ENCODE data around the gene PPA1.
"Not testable (repeated sequence)": the region's sequence is repeated elsewhere in the genome, so short reads cannot be mapped to it uniquely, and the experiment has no call there.

PPA1 gene

DNA sequence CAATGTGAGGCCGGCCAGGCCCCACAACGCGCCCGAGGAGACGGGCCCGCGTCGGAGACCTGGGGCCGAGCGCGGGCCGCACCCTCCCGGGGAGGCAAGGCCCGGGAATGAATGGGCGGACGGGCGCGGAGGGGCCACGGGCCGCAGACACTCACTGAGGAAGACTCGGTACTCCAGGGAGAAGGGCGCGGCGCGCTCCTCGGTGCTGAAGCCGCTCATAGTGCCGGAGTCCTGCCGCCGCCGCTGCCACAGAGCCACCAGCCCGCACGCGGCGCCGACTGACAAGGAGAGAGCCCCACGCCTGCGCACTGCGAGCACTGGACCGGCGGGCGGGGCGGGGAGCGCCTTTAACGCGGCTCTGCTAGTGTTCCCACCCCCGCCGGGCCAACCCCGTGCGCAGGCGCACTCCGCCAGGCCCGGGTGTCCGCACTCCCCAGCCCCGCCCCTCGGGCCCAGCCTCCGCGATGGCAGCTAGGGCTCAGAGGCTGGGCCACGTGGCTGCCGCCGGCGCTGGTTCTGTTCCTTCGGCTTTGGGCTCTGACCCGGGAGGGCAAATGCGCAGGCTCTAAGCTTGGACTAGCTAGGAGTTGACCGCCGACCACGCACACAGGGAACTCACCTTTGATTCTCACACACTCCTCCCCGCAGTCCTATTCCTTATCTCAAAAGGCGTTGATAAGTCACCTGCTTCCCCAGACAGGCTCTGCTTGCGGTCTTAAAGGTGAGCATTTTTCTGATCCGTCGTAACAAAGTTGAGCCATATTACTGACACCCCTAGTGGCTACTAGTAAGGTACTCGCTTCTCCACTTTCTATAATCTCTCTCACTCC is at the start of gene PPA1:
Gene PPA1 (minus strand): TSS at position 321 of the 830 bp plus-strand sequence. CDS start 102 bp downstream, at position 219.
- DNase-seq (ENCODE audit: low spot score): peak; percentile 99

DNA sequence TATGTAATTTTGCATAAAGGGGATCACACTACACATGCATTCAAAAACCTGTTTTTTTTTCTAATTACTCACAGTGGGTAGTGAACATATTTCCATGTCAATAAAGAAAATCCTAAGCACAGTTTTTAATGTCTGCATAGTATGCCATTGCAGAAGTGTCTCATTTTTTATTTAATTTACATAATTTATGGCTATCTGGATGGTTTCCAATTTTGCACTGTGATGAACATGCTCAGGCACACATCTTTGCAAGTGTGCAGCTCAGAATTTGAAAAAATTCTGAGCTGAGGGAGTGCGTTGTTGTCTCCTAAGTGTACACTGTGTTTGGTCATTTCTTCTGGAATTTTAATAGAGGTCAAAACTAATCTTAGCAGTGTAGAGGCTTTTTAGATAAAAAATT is 48.4 kb upstream of the PPA1 start:
- no peak for DNase-seq (ENCODE audit: low spot score)

DNA sequence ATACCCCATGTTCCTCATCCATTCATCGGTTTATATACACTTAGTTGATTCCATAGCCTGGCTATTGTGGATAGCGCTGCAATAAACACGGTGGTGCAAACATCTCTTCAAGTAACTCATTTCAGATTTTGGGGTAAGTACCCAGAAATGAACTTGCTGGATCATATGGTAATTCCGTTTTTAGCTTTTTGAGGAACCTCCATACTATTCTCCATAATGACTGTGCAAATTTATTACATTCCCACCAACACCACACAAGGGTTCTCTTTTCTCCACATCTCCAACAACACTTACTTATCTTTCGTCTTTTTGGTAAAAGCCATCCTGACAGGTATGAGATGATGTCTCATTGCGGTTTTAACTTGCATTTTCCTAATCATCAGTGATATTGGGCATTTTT is 46.9 kb upstream of the PPA1 start:
- DNase-seq (ENCODE audit: low spot score): no peak

DNA sequence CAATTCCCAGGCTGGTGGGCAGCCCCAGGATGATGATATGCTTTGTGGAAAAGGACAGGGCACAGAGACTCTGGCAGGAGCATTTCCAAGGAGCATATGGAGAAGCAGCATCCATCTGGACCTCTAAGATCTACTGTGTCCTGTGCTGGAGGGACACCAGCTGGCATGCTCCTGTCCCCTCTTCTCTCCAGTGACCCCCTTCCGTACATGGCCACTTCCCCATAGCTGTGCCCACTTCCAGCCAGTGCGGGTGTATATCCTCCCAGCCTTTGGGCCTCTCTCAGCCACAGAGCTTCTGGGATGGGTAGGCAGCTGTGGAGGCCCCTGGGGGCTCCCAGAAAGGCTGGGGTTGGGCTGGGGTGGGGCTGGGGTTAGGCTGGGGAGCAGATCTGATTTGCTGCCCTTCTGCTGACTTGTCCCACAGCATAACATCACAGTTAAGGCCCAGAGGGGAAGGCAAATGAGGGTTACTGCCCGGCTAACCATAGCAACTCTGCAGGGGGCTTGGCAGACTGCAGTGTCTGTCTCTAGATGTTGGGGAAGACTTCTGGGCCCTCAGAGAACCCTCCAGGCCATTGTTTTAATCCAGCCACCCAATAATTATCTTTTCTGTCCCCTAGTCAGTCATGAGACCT is 44.3 kb upstream of the PPA1 start:
- DNase-seq (ENCODE audit: low spot score): no peak

DNA sequence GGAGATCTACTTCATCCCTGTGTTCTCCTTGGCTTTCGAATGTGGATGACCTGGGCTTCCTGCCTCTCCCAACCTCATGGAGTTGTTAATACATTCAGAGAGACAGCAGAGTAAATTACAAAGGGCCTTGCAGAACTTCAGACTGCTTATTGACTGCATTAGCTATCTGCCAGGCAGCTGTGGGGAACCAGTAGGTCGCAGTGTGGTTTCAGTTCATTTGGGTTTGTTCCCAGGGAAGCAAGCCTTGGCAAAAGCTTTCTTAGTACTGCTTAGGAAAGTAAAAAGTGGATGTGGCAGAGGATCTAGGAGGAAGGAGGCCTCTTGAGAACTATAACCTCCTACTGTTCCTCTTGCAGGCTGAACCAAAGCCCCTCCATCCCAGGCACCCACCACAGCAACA is 41.4 kb upstream of the PPA1 start:
- DNase-seq (ENCODE audit: low spot score): no peak

DNA sequence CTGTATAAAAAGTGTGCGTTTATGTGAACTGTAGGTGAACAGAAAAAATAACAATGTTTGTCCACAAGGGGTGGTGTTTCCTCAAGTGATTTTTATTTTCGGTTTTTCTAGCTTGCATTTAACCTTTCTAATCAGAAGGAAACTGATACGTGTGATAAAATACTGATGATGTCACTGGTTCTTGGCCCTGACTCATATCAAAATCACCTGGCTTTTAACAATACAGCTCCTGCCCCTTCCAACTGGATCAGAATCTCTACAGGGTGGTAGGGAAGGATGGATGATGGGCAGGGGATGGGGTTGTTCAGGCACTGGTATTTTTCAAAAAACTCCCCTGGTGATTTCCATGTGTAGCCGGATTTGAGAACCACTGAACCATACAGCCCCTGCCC is 39.7 kb upstream of the PPA1 start:
- DNase-seq (ENCODE audit: low spot score): peak; percentile 33

DNA sequence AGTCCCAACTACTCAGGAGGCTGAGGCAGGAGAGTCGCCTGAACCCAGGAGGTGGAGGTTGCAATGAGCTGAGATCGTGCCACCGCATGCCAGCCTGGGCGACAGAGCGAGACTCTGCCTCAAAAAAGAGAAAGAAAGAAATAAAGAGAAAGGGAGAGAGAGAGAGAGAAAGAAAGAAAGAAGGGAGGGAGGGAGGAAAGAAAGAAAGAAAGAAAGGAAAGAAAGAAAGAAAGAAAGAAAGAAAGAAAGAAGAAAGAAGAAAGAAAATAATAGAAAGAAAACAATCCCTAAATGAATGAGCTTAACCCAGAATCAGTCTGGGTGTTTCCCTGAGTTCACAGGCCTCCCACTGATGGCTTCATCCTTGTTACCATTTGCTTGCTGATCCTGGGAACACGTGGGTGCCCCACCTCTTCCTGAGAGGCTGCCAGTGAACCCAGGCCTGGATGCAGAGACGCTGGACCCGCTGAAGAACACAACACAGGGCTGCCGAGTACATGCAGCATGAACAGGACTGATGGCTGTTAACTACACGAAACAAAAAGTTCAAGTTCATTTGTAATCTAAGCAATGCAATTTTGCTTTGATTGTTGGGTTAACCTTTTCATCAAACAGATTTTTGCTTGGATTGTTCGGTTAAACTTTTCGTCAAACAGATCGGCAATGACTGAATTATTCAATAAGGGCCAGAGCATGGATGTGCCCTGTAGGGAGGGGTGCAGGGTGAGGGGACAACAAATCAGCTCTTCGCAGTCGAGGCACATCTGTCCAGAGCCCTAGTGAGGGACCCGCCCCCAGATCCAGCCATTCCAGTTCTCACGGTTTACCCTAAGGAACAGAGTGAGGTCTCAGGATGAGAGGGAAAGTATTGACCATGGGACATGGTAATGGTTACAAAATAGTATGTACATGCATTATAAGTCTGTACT is 39.0 kb upstream of the PPA1 start:
- DNase-seq (ENCODE audit: low spot score): no peak

DNA sequence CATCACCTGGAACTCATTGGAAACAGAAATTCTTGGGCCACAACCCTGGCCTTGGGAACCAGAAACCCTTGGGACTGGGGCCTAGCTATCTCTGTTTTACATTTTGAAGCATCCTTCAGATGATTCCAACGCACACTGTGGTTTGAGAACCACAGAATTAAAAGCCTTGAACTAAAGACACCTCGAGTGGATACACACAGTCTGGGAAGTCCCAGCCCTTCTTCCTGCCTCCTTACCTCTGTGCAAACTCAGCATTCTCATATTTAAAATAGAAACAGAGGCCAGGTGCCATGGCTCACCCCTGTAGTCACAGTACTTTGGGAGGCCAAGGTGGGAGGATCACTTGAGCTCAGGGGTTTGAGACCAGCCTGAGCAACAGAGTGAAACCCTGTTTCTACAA is 37.7 kb upstream of the PPA1 start:
- DNase-seq (ENCODE audit: low spot score): no peak

DNA sequence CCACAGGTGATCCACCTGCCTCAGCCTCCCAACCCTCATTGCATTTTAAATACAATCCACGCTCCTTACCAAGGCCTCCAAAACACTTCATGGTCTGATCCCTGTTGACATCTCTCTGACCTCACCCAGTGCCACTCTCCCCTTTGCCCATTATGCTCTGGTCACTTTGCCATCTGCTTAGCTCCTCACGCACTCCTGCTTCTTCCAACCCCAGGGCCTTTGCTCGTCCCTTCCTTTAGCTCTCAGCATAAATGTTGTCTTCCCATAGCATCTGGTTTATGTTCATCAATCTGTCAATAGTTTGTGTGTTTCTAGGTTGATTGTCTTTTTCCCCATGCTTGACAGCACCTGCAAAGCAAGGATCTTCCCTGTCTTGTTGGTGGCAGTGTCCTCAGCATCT is 36.5 kb upstream of the PPA1 start:
- DNase-seq (ENCODE audit: low spot score): no peak

DNA sequence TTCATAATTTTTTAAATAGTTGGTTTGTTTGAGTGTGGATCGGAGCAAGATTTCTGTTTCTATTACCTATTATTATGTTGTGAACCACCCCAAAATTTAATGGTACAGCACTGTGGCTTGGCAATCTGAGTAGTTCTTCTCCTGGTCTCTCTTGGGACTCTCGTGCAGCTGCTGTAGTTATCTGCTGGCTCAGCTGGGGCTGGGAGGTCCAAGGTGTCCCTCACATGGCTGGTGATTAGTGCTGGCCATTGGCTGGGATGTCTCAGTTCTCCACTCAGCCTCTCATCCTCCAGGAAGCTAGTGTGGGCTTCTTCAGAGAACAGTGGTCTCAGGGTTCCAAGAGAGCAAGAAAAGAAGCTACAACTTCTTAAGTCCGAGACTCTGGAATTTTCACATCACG is 35.1 kb upstream of the PPA1 start:
- DNase-seq (ENCODE audit: low spot score): no peak

DNA sequence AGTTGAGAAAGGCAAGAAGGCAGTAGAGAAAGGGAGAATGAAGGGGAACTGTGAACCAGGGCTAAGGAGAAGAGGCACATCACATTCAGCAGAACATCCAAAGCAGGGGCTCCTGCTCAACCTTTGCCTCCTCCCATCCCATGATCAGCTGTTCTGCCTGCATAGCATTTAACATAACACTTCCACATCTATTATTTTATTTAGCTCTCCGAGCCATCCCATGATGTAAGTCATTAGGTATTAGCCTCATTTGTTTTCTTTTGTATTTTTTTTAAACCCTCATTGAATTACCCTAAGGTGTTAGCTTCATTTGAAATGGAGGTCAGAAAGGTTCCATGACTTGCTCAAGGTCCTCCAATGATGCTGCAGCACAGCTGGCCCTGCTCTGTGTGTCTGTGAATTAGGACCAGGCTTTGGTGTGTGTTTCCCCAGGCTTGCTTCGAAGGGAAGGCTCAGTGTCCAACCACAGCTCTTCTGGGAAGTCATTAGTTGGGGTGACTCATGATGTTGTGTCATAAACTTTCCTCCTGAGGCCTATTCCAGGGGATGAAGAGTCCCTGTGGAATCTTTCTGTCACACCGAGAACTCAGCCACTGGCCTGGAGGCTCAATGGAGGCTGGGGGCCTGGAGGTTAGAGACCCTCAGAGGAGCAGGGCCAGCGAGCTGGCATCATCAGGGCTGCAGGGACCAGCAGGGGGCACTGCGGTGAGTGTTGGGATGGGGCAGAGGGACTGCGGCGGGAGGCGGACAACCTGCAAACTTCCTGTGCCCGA is 34.1 kb upstream of the PPA1 start:
- no peak for DNase-seq (ENCODE audit: low spot score)

DNA sequence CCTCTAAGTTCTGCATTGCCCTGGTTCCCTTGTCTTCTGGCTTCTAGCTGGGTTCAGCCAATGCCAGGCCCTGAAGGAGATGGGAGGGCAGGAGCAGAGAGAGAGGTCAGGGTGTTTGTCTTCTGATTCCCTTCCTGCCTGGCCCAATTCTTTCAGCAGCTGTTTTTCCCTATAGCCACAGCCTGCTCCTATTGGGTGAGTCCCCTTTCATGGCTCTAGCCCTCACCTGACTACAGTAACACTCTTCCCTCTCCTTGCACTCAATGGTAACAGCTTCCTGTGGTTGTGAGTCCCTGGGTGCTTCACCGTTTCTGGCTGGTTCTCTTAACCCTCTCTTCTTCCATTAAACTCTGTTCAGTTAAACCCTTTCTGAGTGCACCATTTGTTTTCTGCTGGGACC is 33.5 kb upstream of the PPA1 start:
- DNase-seq (ENCODE audit: low spot score): no peak

DNA sequence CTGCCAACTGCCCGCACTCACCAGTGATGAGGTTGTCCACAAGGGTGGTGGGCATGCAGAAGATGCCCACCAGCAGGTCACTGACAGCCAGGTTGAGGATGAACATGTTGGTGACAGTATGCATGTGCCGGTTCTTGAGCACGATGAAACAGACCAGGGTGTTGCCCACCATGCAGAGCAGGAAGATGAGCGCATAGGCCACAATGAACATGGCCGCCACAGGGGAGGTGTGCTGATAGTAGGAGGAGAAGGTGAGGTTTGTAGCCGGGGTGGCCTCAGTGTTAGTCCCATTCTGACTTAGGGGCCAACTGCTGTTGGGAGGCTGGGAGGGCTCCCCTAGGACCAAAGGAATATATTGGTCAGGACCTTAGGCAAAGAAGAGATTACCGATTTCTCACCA is 32.8 kb upstream of the PPA1 start:
- DNase-seq (ENCODE audit: low spot score): no peak

DNA sequence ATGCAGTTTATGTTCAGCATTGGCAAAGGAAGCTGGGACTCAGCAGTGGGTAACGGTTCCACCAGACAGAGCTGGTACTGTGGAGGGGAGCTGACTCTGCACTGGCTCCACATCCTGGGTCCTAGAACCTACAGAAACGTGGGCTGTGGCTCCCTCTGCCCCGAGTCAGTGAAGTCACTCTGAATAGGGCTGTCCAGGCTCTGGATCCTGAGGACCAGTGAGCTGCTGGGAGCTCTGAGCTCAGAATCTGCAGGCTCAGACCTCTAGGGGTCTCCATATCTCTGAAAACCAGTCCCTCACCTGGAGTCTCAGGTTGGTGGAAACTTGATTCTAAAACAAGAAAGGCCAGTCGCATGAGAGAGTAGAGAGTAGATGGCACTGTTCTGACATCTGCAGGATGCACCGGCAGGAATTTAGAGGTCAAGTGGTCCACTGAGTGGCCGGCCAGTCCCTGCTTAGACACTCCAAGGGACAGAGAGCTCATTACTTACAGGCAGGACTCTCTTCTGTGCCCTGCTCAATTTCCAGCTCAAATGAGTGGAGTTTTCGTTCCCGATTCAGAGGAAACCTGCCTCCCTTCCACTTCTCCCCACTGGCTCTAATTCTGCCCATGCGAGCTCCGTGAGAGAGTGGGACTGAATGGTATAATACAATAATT is 31.9 kb upstream of the PPA1 start:
- DNase-seq (ENCODE audit: low spot score): no peak

DNA sequence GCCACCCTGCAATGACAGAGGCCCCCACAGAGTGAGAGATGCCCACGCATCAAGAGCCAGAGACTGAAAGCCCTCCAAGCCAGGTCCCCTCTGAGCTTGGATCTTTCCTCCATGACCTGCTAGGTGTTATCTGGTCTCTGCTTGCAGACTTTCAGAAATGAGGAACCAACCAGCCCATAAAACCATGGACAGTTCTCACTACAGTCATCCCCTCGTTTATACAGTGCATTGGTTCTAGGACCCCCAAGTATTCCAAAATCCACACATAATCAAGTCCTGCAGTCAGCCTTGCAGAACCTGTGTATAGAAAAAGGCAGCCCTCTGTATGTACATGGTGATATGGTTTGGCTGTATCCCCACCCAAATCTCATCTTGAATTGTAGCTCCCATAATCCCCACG is 27.5 kb upstream of the PPA1 start:
- no peak for DNase-seq (ENCODE audit: low spot score)

DNA sequence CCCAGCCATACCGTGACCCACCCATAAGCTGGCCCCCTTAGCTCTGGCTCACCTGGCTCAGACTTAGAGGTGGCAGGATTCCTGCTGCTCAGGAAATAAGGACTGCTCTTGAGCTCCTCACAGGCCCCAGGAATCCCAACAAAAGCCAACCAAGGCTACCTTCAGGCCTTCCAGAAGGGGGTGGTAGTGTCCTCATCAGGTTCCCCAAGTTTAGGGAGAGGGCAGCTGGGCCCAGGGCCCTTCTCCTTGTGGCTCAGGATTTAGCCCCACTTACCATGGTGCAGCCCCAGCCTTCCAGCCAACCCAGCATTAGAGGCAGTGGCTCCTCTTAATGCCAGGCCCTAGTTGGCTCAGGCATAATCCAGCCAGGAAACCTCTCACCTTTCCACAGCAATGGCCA is 27.0 kb upstream of the PPA1 start:
- no peak for DNase-seq (ENCODE audit: low spot score)

DNA sequence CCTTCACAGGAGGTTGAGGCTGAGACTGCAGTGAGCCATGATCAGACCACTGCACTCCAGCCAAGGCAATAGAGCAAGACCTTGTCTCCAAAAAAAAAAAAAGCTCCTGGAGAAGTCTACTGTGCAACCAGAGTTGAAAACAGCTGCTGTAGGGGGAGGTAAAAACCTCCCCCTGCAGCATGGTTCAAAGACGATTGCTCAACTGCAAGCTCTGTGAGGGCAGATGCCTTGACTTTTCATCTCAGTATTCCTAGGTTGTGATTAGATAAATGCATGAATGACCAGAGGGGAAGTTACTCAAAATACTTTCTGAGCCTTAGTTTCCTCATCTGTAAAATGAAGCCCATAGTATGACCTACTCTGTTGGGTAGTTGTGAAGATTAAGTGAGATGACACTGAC is 25.0 kb upstream of the PPA1 start:
- DNase-seq (ENCODE audit: low spot score): no peak

DNA sequence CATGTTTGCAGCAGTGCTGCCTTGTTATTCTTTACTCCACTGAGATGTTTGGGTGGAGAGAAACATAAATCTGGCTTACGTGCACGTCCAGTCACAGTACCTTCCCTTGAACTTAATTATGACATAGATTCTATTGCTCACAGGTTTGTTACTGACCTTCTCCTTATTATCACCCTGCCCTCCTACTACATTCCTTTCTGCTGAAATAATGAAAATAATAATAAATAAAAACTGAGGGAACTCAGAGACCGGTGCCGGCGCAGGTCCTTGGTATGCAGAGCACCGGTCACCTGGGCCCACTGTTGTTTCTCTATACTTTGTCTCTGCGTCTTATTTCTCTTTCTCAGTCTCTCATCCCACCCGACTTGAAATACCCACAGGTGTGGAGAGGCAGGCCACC is 24.6 kb upstream of the PPA1 start:
- not testable (repeated sequence) for DNase-seq (ENCODE audit: low spot score)

DNA sequence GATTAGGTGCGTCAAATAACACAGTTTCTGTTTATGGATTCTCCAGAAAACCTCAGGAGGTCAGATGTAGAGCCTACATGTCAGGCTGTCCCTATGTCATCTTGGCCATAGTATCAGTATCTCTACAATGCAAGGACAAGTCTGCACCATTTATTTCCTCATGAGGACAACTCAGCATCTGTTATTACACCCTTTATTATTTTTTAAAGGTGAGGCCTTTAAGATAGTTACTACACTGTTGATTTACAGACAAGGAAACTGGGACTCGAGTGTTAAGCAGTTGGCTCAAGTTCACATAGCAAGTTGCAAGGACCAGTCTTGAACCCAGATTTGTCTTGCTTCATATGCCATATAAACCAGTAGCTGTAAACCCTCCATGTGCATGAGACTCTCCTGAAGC is 23.2 kb upstream of the PPA1 start:
- DNase-seq (ENCODE audit: low spot score): no peak

DNA sequence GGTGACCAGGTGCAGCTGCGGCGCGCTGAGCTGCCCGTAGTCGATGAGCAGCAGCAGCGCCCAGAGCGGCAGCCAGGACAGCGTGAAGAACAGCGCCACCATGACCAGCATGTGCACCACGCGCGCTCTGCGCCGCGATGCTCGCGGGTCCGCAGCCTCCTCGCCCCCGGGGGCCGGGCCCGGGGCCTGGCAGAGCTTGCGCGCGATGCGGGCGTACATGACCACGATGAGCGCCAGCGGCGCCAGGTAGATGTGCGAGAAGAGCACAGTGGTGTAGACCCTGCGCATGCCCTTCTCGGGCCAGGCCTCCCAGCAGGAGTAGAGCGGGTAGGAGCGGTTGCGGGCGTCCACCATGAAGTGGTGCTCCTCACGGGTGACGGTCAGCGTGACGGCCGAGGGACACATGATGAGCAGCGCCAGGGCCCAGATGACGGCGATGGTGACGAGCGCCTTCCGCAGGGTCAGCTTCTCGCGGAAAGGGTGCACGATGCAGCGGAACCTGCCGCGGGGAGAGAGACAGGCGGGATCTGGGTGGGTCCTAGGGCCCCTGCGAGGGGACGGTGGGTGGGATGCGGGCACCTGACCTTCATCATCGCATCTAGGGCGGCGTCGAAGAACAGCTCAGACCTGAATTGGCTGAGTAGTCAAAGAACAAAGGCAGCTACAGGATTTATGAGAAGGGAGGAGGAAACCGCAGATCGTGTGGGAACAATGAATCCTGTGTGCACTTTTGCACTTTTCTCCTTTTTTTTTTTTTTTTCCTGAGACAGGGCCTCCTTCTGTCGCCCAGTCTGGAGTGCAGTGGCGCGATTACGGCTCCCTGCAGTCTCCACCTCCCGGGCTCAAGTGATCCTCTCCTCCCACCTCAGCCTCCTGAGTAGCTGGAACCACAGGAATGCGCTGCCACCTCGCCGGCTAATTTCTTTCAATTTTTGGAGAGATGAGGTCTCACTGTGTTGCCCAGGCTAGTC is 22.4 kb upstream of the PPA1 start:
- no peak for DNase-seq (ENCODE audit: low spot score)

All from CD4-positive, alpha-beta T cell treated with Interleukin-15 for 4 hours (primary cell).